Subcutaneous adipose tissue (tissue), 4 donors: ENCODE data around the gene GLA. TPM values are rescaled to one million over a fixed set of nuclear protein-coding genes. Genes with fewer than 3 reads are reported as not detected.

Source experiments
- total RNA-seq, 4 donors: library from RNA; depleted of rRNA; stranded (reverse); fragments of >200 nt; gene quantifications; one replicate each; pipeline ENCODE4 v1.1.0, GENCODE V29; 2016
- TF ChIP-seq, protein P1 (sequence below): fragments of 450-650 bp; IDR thresholded peaks from one replicate; pipeline ENCODE4 v1.5.1; 2016; ENCODE audit warnings: low read depth, mild to moderate bottlenecking, control low read depth, antibody characterized with exemption, moderate library complexity

Gene GLA
- 10 to 100 TPM; 22.0 to 79.9 (median 32.4) TPM for total RNA-seq

- TF ChIP-seq, protein P1, sequence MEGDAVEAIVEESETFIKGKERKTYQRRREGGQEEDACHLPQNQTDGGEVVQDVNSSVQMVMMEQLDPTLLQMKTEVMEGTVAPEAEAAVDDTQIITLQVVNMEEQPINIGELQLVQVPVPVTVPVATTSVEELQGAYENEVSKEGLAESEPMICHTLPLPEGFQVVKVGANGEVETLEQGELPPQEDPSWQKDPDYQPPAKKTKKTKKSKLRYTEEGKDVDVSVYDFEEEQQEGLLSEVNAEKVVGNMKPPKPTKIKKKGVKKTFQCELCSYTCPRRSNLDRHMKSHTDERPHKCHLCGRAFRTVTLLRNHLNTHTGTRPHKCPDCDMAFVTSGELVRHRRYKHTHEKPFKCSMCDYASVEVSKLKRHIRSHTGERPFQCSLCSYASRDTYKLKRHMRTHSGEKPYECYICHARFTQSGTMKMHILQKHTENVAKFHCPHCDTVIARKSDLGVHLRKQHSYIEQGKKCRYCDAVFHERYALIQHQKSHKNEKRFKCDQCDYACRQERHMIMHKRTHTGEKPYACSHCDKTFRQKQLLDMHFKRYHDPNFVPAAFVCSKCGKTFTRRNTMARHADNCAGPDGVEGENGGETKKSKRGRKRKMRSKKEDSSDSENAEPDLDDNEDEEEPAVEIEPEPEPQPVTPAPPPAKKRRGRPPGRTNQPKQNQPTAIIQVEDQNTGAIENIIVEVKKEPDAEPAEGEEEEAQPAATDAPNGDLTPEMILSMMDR = no peak
These were observed at the start of gene GLA, which contains the start of gene HNRNPH2 for GRCh38 chrX:101407748-101408531. Gene GLA, minus strand, starts transcription at chrX:101407925. Its CDS starts 22 bp downstream, at chrX:101407903. Gene HNRNPH2, plus strand, starts transcription at chrX:101408222. Its CDS starts 3,767 bp downstream, at chrX:101411989.

DNA sequence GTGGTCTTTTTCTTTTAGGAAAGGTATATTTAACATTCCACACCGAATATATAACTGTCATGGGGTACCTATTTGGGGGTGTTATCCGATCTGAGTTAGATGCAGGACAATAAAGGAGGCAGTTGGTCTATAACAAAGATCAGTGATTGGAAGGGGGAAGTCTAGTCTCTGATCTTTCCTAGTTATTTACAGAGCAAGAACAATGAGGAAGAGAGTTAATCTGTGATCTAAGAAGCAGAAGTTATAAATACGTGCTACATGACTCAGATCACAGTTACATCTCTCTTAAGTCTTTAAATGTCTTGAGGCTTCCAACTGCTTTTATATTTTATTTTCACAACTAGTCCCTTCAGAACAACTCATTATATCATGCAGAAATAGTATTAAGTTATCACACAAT, 44.3 kb upstream of the GLA start:
- TF ChIP-seq, protein P1 = no peak

DNA sequence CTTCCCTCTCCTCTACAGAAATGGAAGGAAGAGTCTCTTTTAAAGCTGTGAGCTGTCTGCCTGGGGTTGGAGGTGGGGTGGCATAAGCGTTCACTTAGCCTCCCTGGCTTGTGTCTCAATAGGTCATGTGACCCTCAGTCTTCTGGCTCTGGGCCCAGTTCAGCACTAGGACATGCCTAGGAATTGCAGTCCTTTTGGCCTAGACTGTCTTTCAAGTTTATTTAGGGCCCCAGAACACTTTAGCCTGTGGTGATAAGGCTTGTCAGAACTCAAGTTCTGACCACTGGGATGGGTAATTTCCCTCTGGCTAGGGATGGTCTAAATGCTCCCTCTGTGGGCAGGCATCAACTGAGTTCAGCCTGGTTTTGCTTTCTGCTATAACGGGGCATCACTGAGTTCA, 43.2 kb upstream of the GLA start:
- TF ChIP-seq, protein P1 = no peak

GRCh38 chrX:101450085-101450484, 42.4 kb upstream of the GLA start:
- TF ChIP-seq, protein P1 = no peak

DNA sequence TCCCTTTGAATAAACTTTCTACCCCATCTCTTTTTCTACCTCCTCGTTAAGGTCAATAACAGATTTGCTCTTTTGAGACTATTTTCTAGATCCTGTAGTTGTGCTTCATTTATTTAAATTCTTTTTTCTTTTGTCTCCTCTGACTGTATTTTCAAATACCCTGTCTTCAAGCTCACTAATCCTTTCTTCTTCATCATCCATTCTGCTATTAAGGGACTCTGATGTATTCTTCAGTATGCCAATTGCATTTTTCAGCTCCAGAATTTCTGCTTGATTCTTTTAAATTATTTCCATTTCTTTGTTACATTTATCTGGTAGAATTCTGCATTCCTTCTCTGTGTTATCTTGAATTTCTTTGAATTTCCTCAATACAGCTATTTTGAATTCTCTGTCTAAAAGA, 41.6 kb upstream of the GLA start:
- TF ChIP-seq, protein P1 = no peak

DNA sequence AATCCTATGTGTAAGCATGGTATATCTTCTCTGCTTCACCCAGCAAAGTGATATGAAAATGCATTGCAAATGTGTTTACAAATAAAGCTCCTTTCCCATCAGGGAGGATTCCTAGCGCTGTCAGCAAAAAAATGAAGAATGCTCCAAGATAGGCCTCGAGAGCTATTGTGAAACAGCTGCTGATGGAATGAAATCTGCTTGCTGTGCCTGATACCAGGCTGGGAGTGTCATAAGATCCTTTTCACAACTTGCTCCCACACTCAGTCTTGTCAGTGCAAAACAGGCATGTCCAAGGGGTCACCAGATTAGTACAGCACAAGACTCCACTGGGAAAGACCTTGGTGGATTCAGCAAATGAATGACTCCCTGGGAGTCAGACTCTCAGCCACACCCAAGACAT, 34.4 kb upstream of the GLA start:
- TF ChIP-seq, protein P1 = no peak

- TF ChIP-seq, protein P1 = no peak
These were observed 22.8 kb upstream of the GLA start for GRCh38 chrX:101430457-101431078.
